K562 (cell line): ENCODE measurements around the gene PTP4A2. TPM values are rescaled to one million over a fixed set of nuclear protein-coding genes. Genes with fewer than 3 reads are reported as not detected.

Experiments
- GABPB2 ChIP-seq: fragments of 250-450 bp; sonication (Bioruptor Pico); conservative IDR thresholded peaks from 2 replicates; pipeline ENCODE4 v1.5.1; 2021; ENCODE audit warnings: mild to moderate bottlenecking
- HIVEP1 ChIP-seq: fragments of 250-450 bp; sonication (Bioruptor Pico); IDR thresholded peaks from 2 replicates; pipeline ENCODE4 v1.4.0; 2020; ENCODE audit warnings: mild to moderate bottlenecking
- HMG20A ChIP-seq: fragments of 450-650 bp; formaldehyde crosslinking; conservative IDR thresholded peaks from 2 replicates; pipeline ENCODE4 v1.4.0; 2020; ENCODE audit warnings: mild to moderate bottlenecking, mixed read lengths
- HNRNPLL ChIP-seq: fragments of 200-400 bp; formaldehyde crosslinking; IDR thresholded peaks from 2 replicates; pipeline ENCODE4 v1.6.1; 2017; ENCODE audit warnings: low read length, low read depth, mild to moderate bottlenecking; ENCODE audit not compliant: poor library complexity, severe bottlenecking
- HSF4 ChIP-seq: fragments of 250-450 bp; sonication (Bioruptor Pico); IDR thresholded peaks from 2 replicates; pipeline ENCODE4 v2.1.2; 2022; ENCODE audit warnings: mild to moderate bottlenecking, moderate library complexity, borderline replicate concordance
- IRF2 ChIP-seq: sonication (generic); formaldehyde crosslinking; IDR thresholded peaks from 2 replicates; pipeline ENCODE4 v1.8.1; 2022; ENCODE audit warnings: mild to moderate bottlenecking, missing genetic modification reagents
- KAT2B ChIP-seq: IDR thresholded peaks from one replicate; pipeline ENCODE4 v1.6.1; 2012; ENCODE audit warnings: low read depth, mild to moderate bottlenecking, control low read depth, inconsistent platforms, low read length, moderate library complexity
- KLF13 ChIP-seq: fragments of 450-650 bp; IDR thresholded peaks from 2 replicates; pipeline ENCODE4 v1.6.1; 2016; ENCODE audit warnings: missing genetic modification characterization, low read depth, mild to moderate bottlenecking, missing compliant biosample characterization, moderate library complexity, borderline replicate concordance
- NCOA6 ChIP-seq: fragments of 450-650 bp; IDR thresholded peaks from 2 replicates; pipeline ENCODE4 v1.6.1; 2017; ENCODE audit warnings: mild to moderate bottlenecking
- NR1H2 ChIP-seq: sonication (generic); formaldehyde crosslinking; IDR thresholded peaks from 2 replicates; pipeline ENCODE4 v1.4.0; 2020; ENCODE audit warnings: mild to moderate bottlenecking, missing genetic modification reagents
- RB1 ChIP-seq: fragments of 450-650 bp; IDR thresholded peaks from 2 replicates; pipeline ENCODE4 v1.6.1; 2017; ENCODE audit warnings: low read depth, mild to moderate bottlenecking
- SREBF2 ChIP-seq: sonication (generic); formaldehyde crosslinking; IDR thresholded peaks from 2 replicates; pipeline ENCODE4 v1.4.0; 2020; ENCODE audit warnings: mild to moderate bottlenecking, missing genetic modification reagents
- STAG1 ChIP-seq: sonication (generic); formaldehyde crosslinking; IDR thresholded peaks from 2 replicates; pipeline ENCODE4 v1.5.0; 2020; ENCODE audit warnings: missing genetic modification reagents, borderline replicate concordance
- TRIM28 ChIP-seq: fragments of 450-650 bp; IDR thresholded peaks from 2 replicates; pipeline ENCODE4 v1.6.1; 2017
- ZFX ChIP-seq: sonication (generic); formaldehyde crosslinking; IDR thresholded peaks from 2 replicates; pipeline ENCODE4 v1.8.0; 2022; ENCODE audit warnings: mild to moderate bottlenecking, missing genetic modification reagents, moderate library complexity
- ZNF124 ChIP-seq: sonication (generic); formaldehyde crosslinking; IDR thresholded peaks from 2 replicates; pipeline ENCODE4 v1.8.1; 2022; ENCODE audit warnings: missing genetic modification reagents
- ZNF780A ChIP-seq: fragments of 250-450 bp; sonication (Bioruptor Pico); IDR thresholded peaks from 2 replicates; pipeline ENCODE4 v1.5.0; 2021; ENCODE audit warnings: mild to moderate bottlenecking
- polyA plus RNA-seq, 8 experiments: library from polyadenylated mRNA; depleted of rRNA in 4 of 8; stranded (reverse) in 5 of 8; unstranded in 3 of 8; fragments of >200 nt; fragmentation: Nextera tagmentation in 2 of 8; fragmentation: Illumina TruSeq in 1 of 8; extraction: Ambion mirVana in 2 of 8; extraction: Trizol in 1 of 8; gene quantifications; 2 replicates each; pipeline versions ENCODE4 v1.2.1 to v1.2.3, GENCODE V29; 2011 to 2014; ENCODE audit warnings: inconsistent platforms in 1 of 8, missing spikeins in 1 of 8
- total RNA-seq, 7 experiments: library from RNA; depleted of rRNA in 6 of 7; stranded (reverse); fragments of >200 nt in 6 of 7; fragmentation: Illumina TruSeq in 2 of 7; extraction: Trizol in 2 of 7; gene quantifications; 2 replicates each; pipeline versions ENCODE4 v1.2.1 to v1.2.3, GENCODE V29; 2011 to 2021; ENCODE audit warnings: low replicate concordance in 1 of 7
- TF ChIP-seq, protein P1 (sequence below): fragments of 250-450 bp; sonication (Bioruptor Pico); IDR thresholded peaks from 2 replicates; pipeline ENCODE4 v1.4.0; 2020; ENCODE audit warnings: mild to moderate bottlenecking, moderate library complexity
- TF ChIP-seq, protein P2 (sequence below): sonication (generic); formaldehyde crosslinking; IDR thresholded peaks from 2 replicates; pipeline ENCODE4 v1.9.0; 2022; ENCODE audit warnings: mild to moderate bottlenecking, missing genetic modification reagents
- TF ChIP-seq, protein P3 (sequence below): fragments of 450-650 bp; IDR thresholded peaks from 2 replicates; pipeline ENCODE4 v1.7.1; 2018; ENCODE audit warnings: mild to moderate bottlenecking, low read depth; ENCODE audit not compliant: partially characterized antibody
- TF ChIP-seq, protein P4 (sequence below): fragments of 250-450 bp; sonication (Bioruptor Pico); IDR thresholded peaks from 2 replicates; pipeline ENCODE4 v1.4.0; 2020

The PTP4A2 gene
- total and polyA plus RNA-seq, 9 of the 15 experiments (the other 6 are each of a cell fraction or from before 2014, with no cell fraction given): 197 to 870 (median 480) TPM

DNA sequence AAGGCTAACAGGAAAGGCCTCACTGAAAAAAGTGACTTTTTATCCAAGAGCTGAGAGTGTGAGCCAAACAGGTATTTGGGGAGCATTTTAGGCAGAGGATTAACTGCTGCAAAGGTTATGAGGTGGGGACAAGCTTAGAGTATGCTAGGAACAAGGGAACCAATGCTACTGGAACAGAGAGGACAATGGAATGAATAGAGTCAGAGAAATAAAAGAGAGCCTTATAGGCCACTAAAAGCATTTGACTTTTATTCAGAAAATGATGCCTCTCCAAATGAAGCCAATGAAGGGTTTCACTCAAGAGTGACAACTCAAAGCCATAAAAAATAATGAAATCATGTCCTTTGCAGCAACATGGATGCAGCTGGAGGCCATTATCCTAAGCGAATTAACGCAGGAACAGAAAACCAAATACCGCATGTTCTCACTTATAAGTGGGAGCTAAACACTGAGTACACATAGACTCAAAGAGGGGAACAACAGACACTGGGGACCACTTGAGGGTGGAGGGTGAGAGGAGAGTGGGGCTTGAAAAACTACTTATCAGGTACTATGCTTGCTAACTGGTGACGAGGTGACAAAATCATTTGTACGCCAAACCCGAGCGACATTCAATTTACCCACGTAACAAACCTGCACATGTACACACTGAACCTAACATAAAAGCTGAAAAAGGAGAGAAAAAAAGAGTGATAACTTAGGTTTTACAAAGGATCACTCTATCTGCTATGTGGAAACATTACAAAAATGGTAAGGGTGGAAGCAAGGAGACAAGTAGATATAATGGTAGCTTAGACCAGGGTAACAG lies 11.1 kb downstream of the PTP4A2 start (continued):
- TF ChIP-seq, protein P1, sequence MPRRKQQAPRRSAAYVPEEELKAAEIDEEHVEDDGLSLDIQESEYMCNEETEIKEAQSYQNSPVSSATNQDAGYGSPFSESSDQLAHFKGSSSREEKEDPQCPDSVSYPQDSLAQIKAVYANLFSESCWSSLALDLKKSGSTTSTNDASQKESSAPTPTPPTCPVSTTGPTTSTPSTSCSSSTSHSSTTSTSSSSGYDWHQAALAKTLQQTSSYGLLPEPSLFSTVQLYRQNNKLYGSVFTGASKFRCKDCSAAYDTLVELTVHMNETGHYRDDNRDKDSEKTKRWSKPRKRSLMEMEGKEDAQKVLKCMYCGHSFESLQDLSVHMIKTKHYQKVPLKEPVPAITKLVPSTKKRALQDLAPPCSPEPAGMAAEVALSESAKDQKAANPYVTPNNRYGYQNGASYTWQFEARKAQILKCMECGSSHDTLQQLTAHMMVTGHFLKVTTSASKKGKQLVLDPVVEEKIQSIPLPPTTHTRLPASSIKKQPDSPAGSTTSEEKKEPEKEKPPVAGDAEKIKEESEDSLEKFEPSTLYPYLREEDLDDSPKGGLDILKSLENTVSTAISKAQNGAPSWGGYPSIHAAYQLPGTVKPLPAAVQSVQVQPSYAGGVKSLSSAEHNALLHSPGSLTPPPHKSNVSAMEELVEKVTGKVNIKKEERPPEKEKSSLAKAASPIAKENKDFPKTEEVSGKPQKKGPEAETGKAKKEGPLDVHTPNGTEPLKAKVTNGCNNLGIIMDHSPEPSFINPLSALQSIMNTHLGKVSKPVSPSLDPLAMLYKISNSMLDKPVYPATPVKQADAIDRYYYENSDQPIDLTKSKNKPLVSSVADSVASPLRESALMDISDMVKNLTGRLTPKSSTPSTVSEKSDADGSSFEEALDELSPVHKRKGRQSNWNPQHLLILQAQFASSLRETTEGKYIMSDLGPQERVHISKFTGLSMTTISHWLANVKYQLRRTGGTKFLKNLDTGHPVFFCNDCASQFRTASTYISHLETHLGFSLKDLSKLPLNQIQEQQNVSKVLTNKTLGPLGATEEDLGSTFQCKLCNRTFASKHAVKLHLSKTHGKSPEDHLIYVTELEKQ (CRISPR knock-in tag): no peak
- TF ChIP-seq RB1 (no peak), IRF2 (CRISPR knock-in tag) (no peak), KLF13 (tag) (no peak), NR1H2 (no peak), HNRNPLL (no peak), STAG1 (no peak), HIVEP1 (no peak), SREBF2 (CRISPR knock-in tag) (no peak), TRIM28 (no peak), ZFX (no peak), HMG20A (CRISPR knock-in tag) (no peak), GABPB2 (CRISPR knock-in tag) (no peak), KAT2B (no peak), ZNF124 (CRISPR knock-in tag) (no peak), NCOA6 (0 out of 2 replicates have a peak, but pooled peaks have one; percentile 16), HSF4 (CRISPR knock-in tag) (no peak), ZNF780A (CRISPR knock-in tag) (no peak)
- TF ChIP-seq, protein P2, sequence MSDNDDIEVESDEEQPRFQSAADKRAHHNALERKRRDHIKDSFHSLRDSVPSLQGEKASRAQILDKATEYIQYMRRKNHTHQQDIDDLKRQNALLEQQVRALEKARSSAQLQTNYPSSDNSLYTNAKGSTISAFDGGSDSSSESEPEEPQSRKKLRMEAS (CRISPR knock-in tag): no peak
- TF ChIP-seq, protein P3, sequence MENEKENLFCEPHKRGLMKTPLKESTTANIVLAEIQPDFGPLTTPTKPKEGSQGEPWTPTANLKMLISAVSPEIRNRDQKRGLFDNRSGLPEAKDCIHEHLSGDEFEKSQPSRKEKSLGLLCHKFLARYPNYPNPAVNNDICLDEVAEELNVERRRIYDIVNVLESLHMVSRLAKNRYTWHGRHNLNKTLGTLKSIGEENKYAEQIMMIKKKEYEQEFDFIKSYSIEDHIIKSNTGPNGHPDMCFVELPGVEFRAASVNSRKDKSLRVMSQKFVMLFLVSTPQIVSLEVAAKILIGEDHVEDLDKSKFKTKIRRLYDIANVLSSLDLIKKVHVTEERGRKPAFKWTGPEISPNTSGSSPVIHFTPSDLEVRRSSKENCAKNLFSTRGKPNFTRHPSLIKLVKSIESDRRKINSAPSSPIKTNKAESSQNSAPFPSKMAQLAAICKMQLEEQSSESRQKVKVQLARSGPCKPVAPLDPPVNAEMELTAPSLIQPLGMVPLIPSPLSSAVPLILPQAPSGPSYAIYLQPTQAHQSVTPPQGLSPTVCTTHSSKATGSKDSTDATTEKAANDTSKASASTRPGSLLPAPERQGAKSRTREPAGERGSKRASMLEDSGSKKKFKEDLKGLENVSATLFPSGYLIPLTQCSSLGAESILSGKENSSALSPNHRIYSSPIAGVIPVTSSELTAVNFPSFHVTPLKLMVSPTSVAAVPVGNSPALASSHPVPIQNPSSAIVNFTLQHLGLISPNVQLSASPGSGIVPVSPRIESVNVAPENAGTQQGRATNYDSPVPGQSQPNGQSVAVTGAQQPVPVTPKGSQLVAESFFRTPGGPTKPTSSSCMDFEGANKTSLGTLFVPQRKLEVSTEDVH: no peak
- TF ChIP-seq, protein P4, sequence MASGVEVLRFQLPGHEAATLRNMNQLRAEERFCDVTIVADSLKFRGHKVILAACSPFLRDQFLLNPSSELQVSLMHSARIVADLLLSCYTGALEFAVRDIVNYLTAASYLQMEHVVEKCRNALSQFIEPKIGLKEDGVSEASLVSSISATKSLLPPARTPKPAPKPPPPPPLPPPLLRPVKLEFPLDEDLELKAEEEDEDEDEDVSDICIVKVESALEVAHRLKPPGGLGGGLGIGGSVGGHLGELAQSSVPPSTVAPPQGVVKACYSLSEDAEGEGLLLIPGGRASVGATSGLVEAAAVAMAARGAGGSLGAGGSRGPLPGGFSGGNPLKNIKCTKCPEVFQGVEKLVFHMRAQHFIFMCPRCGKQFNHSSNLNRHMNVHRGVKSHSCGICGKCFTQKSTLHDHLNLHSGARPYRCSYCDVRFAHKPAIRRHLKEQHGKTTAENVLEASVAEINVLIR: no peak
